DND-41 (cell line): ENCODE data around the gene LRRC23.
A peak's percentile ranks its signal among the peaks of the same experiment; 100 is the strongest.
"Not testable (repeated sequence)": the region's sequence is repeated elsewhere in the genome, so short reads cannot be mapped to it uniquely, and the experiment has no call there.

Source experiments
- ATAC-seq: fragments of 200-7000 bp; cut with Tn5 transposase; 3 replicates; pipeline ENCODE4 v1.9.1; 2021; ENCODE audit warnings: low read depth; ENCODE audit not compliant: insufficient read depth
- DNase-seq: peaks from one replicate; pipeline ENCODE4 v3.0.0-alpha.2; 2020
- H2AFZ ChIP-seq: 2 replicates; pipeline ENCODE4 v1.6.0; 2012; ENCODE audit warnings: low read depth, low read length
- H3K27ac ChIP-seq: 2 replicates; pipeline ENCODE4 v1.5.1; 2012; ENCODE audit warnings: low read length, inconsistent platforms
- H3K27me3 ChIP-seq: fragments of 200-600 bp; sonication (generic); 2 replicates; pipeline ENCODE4 v1.6.0; 2012; ENCODE audit warnings: low read length, mild to moderate bottlenecking, inconsistent platforms; ENCODE audit not compliant: insufficient read depth, poor library complexity
- H3K36me3 ChIP-seq: 2 replicates; pipeline ENCODE4 v1.5.1; 2012; ENCODE audit warnings: low read length, inconsistent platforms; ENCODE audit not compliant: insufficient read depth
- H3K4me1 ChIP-seq: 2 replicates; pipeline ENCODE4 v1.5.1; 2012; ENCODE audit warnings: mild to moderate bottlenecking, low read length; ENCODE audit not compliant: insufficient read depth
- H3K4me2 ChIP-seq: 2 replicates; pipeline ENCODE4 v1.6.0; 2012; ENCODE audit warnings: mild to moderate bottlenecking, moderate library complexity, low read length, inconsistent platforms; ENCODE audit not compliant: insufficient read depth
- H3K4me3 ChIP-seq, 2 experiments: fragments of 200-600 bp in 1 of 2; shearing (Covaris generic) in 1 of 2; 2 replicates each; pipeline ENCODE4 v1.5.1; 2012 to 2016; ENCODE audit warnings: inconsistent platforms in 2 of 2, low read length in 2 of 2, mild to moderate bottlenecking in 2 of 2, low read depth in 1 of 2, moderate library complexity in 1 of 2
- H3K79me2 ChIP-seq: 2 replicates; pipeline ENCODE4 v1.6.0; 2012; ENCODE audit warnings: low read length, inconsistent platforms; ENCODE audit not compliant: insufficient read depth
- H3K9ac ChIP-seq: 2 replicates; pipeline ENCODE4 v1.6.0; 2012; ENCODE audit warnings: low read depth, mild to moderate bottlenecking, inconsistent platforms, low read length, moderate library complexity
- H3K9me3 ChIP-seq: 2 replicates; pipeline ENCODE4 v1.5.1; 2012; ENCODE audit warnings: low read length, moderate library complexity, mild to moderate bottlenecking, inconsistent platforms; ENCODE audit not compliant: insufficient read depth, severe bottlenecking
- H4K20me1 ChIP-seq: 2 replicates; pipeline ENCODE4 v1.6.0; 2012; ENCODE audit warnings: low read length; ENCODE audit not compliant: insufficient read depth
- CTCF ChIP-seq: IDR thresholded peaks from 2 replicates; pipeline ENCODE4 v1.5.1; 2012; ENCODE audit warnings: borderline replicate concordance, low read length, moderate library complexity, mild to moderate bottlenecking; ENCODE audit not compliant: poor library complexity, severe bottlenecking; ENCODE audit errors: extremely low read depth
- EZH2 ChIP-seq: IDR thresholded peaks from 3 replicates; pipeline ENCODE4 v1.6.1; 2012; ENCODE audit warnings: borderline replicate concordance, low read depth, mild to moderate bottlenecking, moderate library complexity, low read length, inconsistent platforms; ENCODE audit not compliant: severe bottlenecking

The LRRC23 gene

DNA sequence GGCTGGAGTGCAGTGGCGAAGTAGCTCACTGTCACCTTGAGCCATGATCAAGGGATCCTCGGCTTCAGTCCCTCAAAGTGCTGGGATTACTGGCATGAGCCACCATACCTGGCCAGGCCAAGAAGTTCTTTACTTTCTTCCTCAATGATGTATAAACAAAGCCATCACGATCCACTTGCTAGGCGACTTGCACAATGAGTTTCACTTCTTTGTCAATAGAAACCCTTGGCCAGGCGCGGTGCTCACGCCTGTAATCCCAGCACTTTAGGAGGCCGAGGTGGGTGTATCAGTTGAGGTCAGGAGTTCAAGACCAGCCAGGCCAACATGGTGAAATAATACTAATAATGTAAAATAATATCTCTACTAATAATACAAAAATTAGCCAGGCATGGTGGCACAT lies 17.2 kb upstream of the LRRC23 start:
- no peaks in the 10 kb centered on the region for H4K20me1 ChIP-seq
- ATAC-seq (no peak), DNase-seq (no peak)
- H3K79me2 ChIP-seq = peaks cover 6% of the 10 kb centered on the region; the same call in 1 of the 2 replicates
- peaks cover 23% of the 10 kb centered on the region for H3K36me3 ChIP-seq
- TF ChIP-seq EZH2 = no peak
- no peak for TF ChIP-seq CTCF
- H3K27me3 ChIP-seq = no peaks in the 10 kb centered on the region
- no peak overlapping the region for H3K4me3 ChIP-seq
- no peak overlapping the region for H3K27ac ChIP-seq
- H3K9ac ChIP-seq = no peak overlapping the region
- H2AFZ ChIP-seq = no peak overlapping the region
- no peak overlapping the region for H3K4me2 ChIP-seq
- peaks cover 20% of the 10 kb centered on the region for H3K4me1 ChIP-seq
- H3K9me3 ChIP-seq = no peaks in the 10 kb centered on the region

- Histone ChIP-seq H2AFZ (no peak overlapping the region), H3K9me3 (no peaks in the 10 kb centered on the region), H3K79me2 (peaks cover 6% of the 10 kb centered on the region; the same call in 1 of the 2 replicates), H3K27me3 (no peaks in the 10 kb centered on the region), H3K27ac (no peak overlapping the region), H3K9ac (no peak overlapping the region), H3K4me3 (no peak overlapping the region), H4K20me1 (no peaks in the 10 kb centered on the region), H3K36me3 (peaks cover 23% of the 10 kb centered on the region), H3K4me2 (no peak overlapping the region), H3K4me1 (peaks cover 23% of the 10 kb centered on the region)
- no peak for TF ChIP-seq EZH2
- no peak for TF ChIP-seq CTCF
- ATAC-seq (no peak), DNase-seq (no peak)
Observed at GRCh38 chr12:6888360-6888759, 16.3 kb upstream of the LRRC23 start.

DNA sequence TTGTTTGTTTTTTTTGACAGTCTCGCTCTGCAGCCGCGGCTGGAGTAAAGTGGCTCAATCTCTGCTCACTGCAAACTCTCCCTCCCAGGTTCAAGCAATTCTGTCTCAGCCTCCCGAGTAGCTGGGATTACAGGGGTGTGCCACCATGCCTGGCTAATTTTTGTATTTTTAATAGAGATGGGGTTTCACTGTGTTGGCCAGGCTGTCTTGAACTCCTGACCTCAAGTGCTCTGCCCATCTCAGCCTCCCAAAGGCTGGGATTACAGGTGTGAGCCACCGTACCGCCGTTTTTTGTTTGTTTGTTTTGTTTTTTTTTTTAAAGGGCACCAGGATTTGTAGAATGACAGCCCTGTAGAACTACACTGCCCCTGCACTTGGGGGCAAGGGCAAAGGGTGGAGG lies 15.8 kb upstream of the LRRC23 start:
- Histone ChIP-seq H3K36me3 (peaks cover 20% of the 10 kb centered on the region), H3K4me1 (peaks cover 23% of the 10 kb centered on the region)
- H4K20me1 ChIP-seq, H3K9ac ChIP-seq, H3K27me3 ChIP-seq, H3K27ac ChIP-seq, H3K4me3 ChIP-seq, H3K79me2 ChIP-seq, H3K9me3 ChIP-seq, DNase-seq, H2AFZ ChIP-seq, ATAC-seq, H3K4me2 ChIP-seq: not testable (repeated sequence)

GRCh38 chr12:6889775-6890573 lies 14.6 kb upstream of the LRRC23 start:
- H3K4me3 ChIP-seq = peak overlapping the region in 1 of 2 experiments; percentile 51; a peak in 2 of 4 replicates

More at GRCh38 chr12:6889775-6890573, 14.6 kb upstream of the LRRC23 start:
- peak overlapping the region; percentile 90 for H3K9ac ChIP-seq
- peak overlapping the region; percentile 91 for H3K27ac ChIP-seq
- not testable (repeated sequence) for H3K79me2 ChIP-seq, H3K36me3 ChIP-seq, H3K9me3 ChIP-seq, ATAC-seq, DNase-seq, H3K27me3 ChIP-seq, H4K20me1 ChIP-seq
- H3K4me1 ChIP-seq = peaks cover 23% of the 10 kb centered on the region
- H3K4me2 ChIP-seq = peak overlapping the region; percentile 59
- peak overlapping the region; percentile 59 for H2AFZ ChIP-seq
